Fibroblast of lung (primary cell): ENCODE data around the gene CRYL1.

ENCODE experiments used
- EZH2 ChIP-seq: IDR thresholded peaks from 2 replicates; pipeline ENCODE4 v1.5.1; 2012; ENCODE audit warnings: low read length, control low read depth, mild to moderate bottlenecking; ENCODE audit errors: missing control alignments
- TF ChIP-seq, protein P1 (sequence below), 2 donors: IDR thresholded peaks in 1 of 2; conservative IDR thresholded peaks in 1 of 2; 1 replicate in 1 of 2; 2 replicates in 1 of 2; pipeline ENCODE4 v1.5.1; 2011 to 2012; ENCODE audit warnings: low read length in 2 of 2, control low read depth in 1 of 2, inconsistent platforms in 1 of 2, low read depth in 1 of 2, mild to moderate bottlenecking in 1 of 2

GRCh38 chr13:20525144-20525600 is 485 bp downstream of the CRYL1 start:
- no peak for TF ChIP-seq EZH2
- TF ChIP-seq, protein P1, sequence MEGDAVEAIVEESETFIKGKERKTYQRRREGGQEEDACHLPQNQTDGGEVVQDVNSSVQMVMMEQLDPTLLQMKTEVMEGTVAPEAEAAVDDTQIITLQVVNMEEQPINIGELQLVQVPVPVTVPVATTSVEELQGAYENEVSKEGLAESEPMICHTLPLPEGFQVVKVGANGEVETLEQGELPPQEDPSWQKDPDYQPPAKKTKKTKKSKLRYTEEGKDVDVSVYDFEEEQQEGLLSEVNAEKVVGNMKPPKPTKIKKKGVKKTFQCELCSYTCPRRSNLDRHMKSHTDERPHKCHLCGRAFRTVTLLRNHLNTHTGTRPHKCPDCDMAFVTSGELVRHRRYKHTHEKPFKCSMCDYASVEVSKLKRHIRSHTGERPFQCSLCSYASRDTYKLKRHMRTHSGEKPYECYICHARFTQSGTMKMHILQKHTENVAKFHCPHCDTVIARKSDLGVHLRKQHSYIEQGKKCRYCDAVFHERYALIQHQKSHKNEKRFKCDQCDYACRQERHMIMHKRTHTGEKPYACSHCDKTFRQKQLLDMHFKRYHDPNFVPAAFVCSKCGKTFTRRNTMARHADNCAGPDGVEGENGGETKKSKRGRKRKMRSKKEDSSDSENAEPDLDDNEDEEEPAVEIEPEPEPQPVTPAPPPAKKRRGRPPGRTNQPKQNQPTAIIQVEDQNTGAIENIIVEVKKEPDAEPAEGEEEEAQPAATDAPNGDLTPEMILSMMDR (conservative IDR thresholded peaks at IDR 0.05 in 1 of 2, IDR thresholded peaks at IDR 0.05 in 1 of 2; ENCODE audit: low read depth in 1 of 2, low read length in 2 of 2) = no peak
